GM12878 (cell line): ENCODE data around the gene SLX4IP. TPM values are rescaled to one million over a fixed set of nuclear protein-coding genes. Genes with fewer than 3 reads are reported as not detected.

Experiments
- ATAC-seq: fragments of 200-7000 bp; cut with Tn5 transposase; 3 replicates; pipeline ENCODE4 v1.9.1; 2020; ENCODE audit warnings: mild to moderate bottlenecking, moderate library complexity
- BruUV-seq: library from RNA; stranded (reverse); fragments of 400-500 nt; replicated peaks from 2 replicates; lab custom pipeline; 2021; lab: Mats Ljungman, UMichigan
- CTCF ChIA-PET: fragments of 300-600 bp; sonication (Branson Sonifier 250); formaldehyde crosslinking; extraction: SDS; loops from one replicate; lab custom pipeline; 2021; ENCODE audit warnings: inconsistent platforms; lab: Yijun Ruan, JAX
- POLR2A ChIA-PET: fragments of 350-600 bp; formaldehyde crosslinking; extraction: SDS; loops from one replicate; lab custom pipeline; 2021; ENCODE audit warnings: inconsistent platforms; lab: Charles Lee
- RAD21 ChIA-PET: fragments of 300-600 bp; sonication (Branson Sonifier 250); formaldehyde crosslinking; loops from one replicate; lab custom pipeline; 2023; ENCODE audit warnings: antibody characterized with exemption; ENCODE audit not compliant: unreplicated experiment; lab: Charles Lee
- SMC1A ChIA-PET: fragments of 300-600 bp; sonication (Branson Sonifier 250); formaldehyde crosslinking; loops from one replicate; lab custom pipeline; 2023; ENCODE audit not compliant: unreplicated experiment, uncharacterized antibody; lab: Charles Lee
- DNase-seq: peaks from one replicate; pipeline ENCODE4 v3.0.0-alpha.2; 2011; ENCODE audit warnings: low read depth, low spot score
- FAIRE-seq: peaks from 3 replicates; lab custom pipeline; 2011; peaks lifted over from hg19 to GRCh38; lab: Jason Lieb, UNC
- H2AFZ ChIP-seq: 2 replicates; pipeline ENCODE4 v1.6.0; 2011; ENCODE audit warnings: low read depth, low read length, control low read depth; ENCODE audit not compliant: control insufficient read depth
- H3K27ac ChIP-seq: 2 replicates; pipeline ENCODE4 v1.5.1; 2011; ENCODE audit warnings: control low read depth; ENCODE audit not compliant: control insufficient read depth, insufficient read depth
- H3K27me3 ChIP-seq, 2 experiments: replicated peaks in 1 of 2; 2 replicates each; pipeline versions ENCODE4 v1.6.0 to v1.6.1; 2011; ENCODE audit warnings: low read length in 1 of 2; ENCODE audit not compliant: control insufficient read depth in 2 of 2, insufficient read depth in 2 of 2
- H3K36me3 ChIP-seq, 2 experiments: 2 replicates each; pipeline ENCODE4 v1.5.1; 2011; ENCODE audit warnings: low read length in 1 of 2; ENCODE audit not compliant: control insufficient read depth in 2 of 2, insufficient read depth in 2 of 2
- H3K4me1 ChIP-seq: 2 replicates; pipeline ENCODE4 v1.6.1; 2011; ENCODE audit warnings: mild to moderate bottlenecking, low read length, moderate library complexity, mixed read lengths; ENCODE audit not compliant: control insufficient read depth, insufficient read depth
- H3K4me2 ChIP-seq: 2 replicates; pipeline ENCODE4 v1.6.0; 2011; ENCODE audit warnings: control low read depth; ENCODE audit not compliant: control insufficient read depth, insufficient read depth
- H3K4me3 ChIP-seq: fragments of 200-600 bp; sonication (generic); 2 replicates; pipeline ENCODE4 v1.5.1; 2016
- H3K79me2 ChIP-seq: 2 replicates; pipeline ENCODE4 v1.6.0; 2011; ENCODE audit warnings: low read length; ENCODE audit not compliant: control insufficient read depth, insufficient read depth
- H3K9ac ChIP-seq: 2 replicates; pipeline ENCODE4 v1.8.0; 2011; ENCODE audit warnings: low read length, control low read depth, mixed read lengths; ENCODE audit not compliant: control insufficient read depth, insufficient read depth
- H3K9me3 ChIP-seq: replicated peaks from 3 replicates; pipeline ENCODE4 v1.5.1; 2011; ENCODE audit warnings: mild to moderate bottlenecking, low read length; ENCODE audit not compliant: control insufficient read depth, insufficient read depth
- H4K20me1 ChIP-seq: 2 replicates; pipeline ENCODE4 v1.6.0; 2011; ENCODE audit not compliant: control insufficient read depth, insufficient read depth
- EP300 ChIP-seq, 2 experiments: fragments of 150-350 bp in 1 of 2; IDR thresholded peaks; 2 replicates each; pipeline ENCODE4 v1.6.1; 2011 to 2012; ENCODE audit warnings: low read depth in 2 of 2, low read length in 2 of 2, borderline replicate concordance in 1 of 2, improper control_type of control experiment in 1 of 2, inconsistent platforms in 1 of 2; ENCODE audit not compliant: control insufficient read depth in 1 of 2
- EZH2 ChIP-seq: IDR thresholded peaks from 2 replicates; pipeline ENCODE4 v1.6.1; 2012; ENCODE audit warnings: low read depth, mild to moderate bottlenecking, control low read depth, inconsistent platforms, low read length, borderline replicate concordance; ENCODE audit not compliant: control insufficient read depth
- POLR2A ChIP-seq: IDR thresholded peaks from 2 replicates; pipeline ENCODE4 v1.6.1; 2011; ENCODE audit warnings: low read depth, mild to moderate bottlenecking, low read length
- ZSCAN29 ChIP-seq: fragments of 450-650 bp; IDR thresholded peaks from 2 replicates; pipeline ENCODE4 v1.6.1; 2017; ENCODE audit warnings: mild to moderate bottlenecking, moderate library complexity
- WGBS: methylation state at CpG from one replicate; pipeline ENCODE4 v1.1.6; 2016; ENCODE audit warnings: low lambda C conversion rate; ENCODE audit not compliant: insufficient replicate concordance, insufficient coverage; ENCODE audit errors: missing lambda C conversion rate; 5-methylcytosine and 5-hydroxymethylcytosine counted together
- in situ Hi-C: fragments of 300-500 bp; cut with MboI; formaldehyde crosslinking; loops from 9 replicates; pipeline ENCODE4 v1.14.3; 2018; ENCODE audit warnings: mixed read lengths
- intact Hi-C: fragments of 100-400 bp; cut with micrococcal nuclease; formaldehyde crosslinking; loops from one replicate; pipeline ENCODE4 v1.14.2; 2022; ENCODE audit not compliant: unreplicated experiment
- polyA plus RNA-seq, 11 experiments: library from polyadenylated mRNA; depleted of rRNA in 4 of 11; unstranded in 6 of 11; stranded (reverse) in 5 of 11; fragments of >200 nt; fragmentation: Nextera tagmentation in 4 of 11; fragmentation: Illumina TruSeq in 1 of 11; extraction: Ambion mirVana in 4 of 11; extraction: Trizol in 1 of 11; gene quantifications; 1 replicate in 1 of 11; 2 replicates in 10 of 11; pipeline versions ENCODE4 v1.2.1 to v1.2.3, GENCODE V29; 2011 to 2016; ENCODE audit warnings: inconsistent platforms in 2 of 11, missing spikeins in 2 of 11, low read depth in 1 of 11
- total RNA-seq, 4 experiments: library from RNA; depleted of rRNA in 3 of 4; stranded (reverse); fragments of >200 nt in 3 of 4; fragmentation: Illumina TruSeq in 1 of 4; extraction: Trizol in 1 of 4; gene quantifications; 2 replicates each; pipeline versions ENCODE4 v1.2.1 to v1.2.3, GENCODE V29; 2013 to 2021

SLX4IP gene
- total and polyA plus RNA-seq, 10 of the 15 experiments (the other 5 are each of a cell fraction or from before 2014, with no cell fraction given), result 2.2 to 11.0 (median 6.3) TPM

DNA sequence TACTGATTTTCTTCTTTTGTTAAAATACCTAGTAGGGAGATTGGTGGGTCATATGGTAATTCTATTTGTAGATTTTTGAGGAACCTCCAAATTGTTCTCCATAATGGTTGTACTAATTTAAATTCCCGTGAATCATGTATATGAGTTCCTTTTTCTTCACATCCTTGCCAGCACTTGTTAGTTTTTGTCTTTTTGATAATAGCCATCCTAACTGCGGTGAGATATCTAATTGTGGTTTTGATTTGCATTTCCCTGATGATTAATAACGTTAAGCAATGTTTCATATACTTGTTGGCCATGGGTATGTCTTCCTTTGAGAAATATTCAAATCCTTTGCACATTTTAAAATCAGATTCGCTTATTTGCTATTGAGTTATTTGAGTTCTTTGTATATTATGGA, 127.8 kb downstream of the SLX4IP start:
- 82% methylated on average over 4 of the region's 4 CpGs for WGBS
- Histone ChIP-seq H3K27me3 (no peaks in the 10 kb centered on the region), H2AFZ (no peak overlapping the region), H4K20me1 (no peaks in the 10 kb centered on the region), H3K9me3 (peaks cover 2% of the 10 kb centered on the region; the same call in 1 of the 3 replicates), H3K4me3 (no peak overlapping the region), H3K9ac (no peak overlapping the region), H3K27ac (no peak overlapping the region), H3K79me2 (no peaks in the 10 kb centered on the region), H3K36me3 (peaks cover 2 to 7% of the 10 kb centered on the region in 2 experiments; a peak in 2 of 4 replicates), H3K4me2 (no peak overlapping the region), H3K4me1 (peaks cover 14% of the 10 kb centered on the region; the same call in 1 of the 2 replicates)
- intact Hi-C loops, result no loop called here
- in situ Hi-C loops, result no loop called here
- FAIRE-seq, result no peak
- ChIA-PET CTCF (no interaction called here), SMC1A (interaction anchor here (0.6 kb wide), 1 partner anchor 705 kb away, joined by 3 read pairs; no protein-coding TSS in a partner anchor), RAD21 (no interaction called here), POLR2A (no interaction called here)
- TF ChIP-seq EZH2, result no peak
- no TSS peak for BruUV-seq
- no peak for ATAC-seq
- no peak for DNase-seq

DNA sequence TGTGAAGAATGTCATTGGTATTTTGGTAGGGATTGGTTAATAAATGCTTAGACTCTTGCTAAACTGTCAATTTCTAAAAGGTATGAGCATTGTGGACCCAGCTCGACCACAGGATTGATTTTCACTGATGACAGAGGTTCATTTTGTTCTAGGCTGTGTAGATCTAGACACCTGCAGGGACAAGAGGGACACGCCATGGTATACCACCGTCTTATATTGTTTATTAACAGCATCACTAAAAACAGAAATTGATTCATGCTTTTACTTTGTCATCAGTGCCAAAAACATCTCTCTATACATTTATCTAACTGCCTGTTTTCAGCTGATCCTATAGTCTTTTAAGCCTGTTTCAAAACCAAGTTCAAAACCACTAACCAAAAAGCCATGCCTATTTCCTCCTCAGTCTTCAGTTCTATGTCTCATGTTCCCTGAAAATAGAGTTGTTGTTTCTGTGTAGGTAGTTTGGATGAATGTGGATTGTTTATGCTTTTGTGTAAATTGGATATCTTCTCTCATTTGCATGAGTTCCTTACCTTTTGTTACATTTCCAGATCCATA, 128.9 kb downstream of the SLX4IP start:
- ChIA-PET CTCF (interaction anchor here (2.0 kb wide), 1 partner anchor 12 kb away, joined by 7 read pairs; no protein-coding TSS in a partner anchor), POLR2A (no interaction called here), SMC1A (interaction anchor here (0.7 to 2.1 kb wide), 3 partner anchors 9 to 71 kb away, joined by 3 to 8 read pairs (median 4); no protein-coding TSS in a partner anchor), RAD21 (no interaction called here)
- DNase-seq (no peak), ATAC-seq (peak; percentile 28), FAIRE-seq (peak; percentile 70)
- Histone ChIP-seq H4K20me1 (no peaks in the 10 kb centered on the region), H2AFZ (no peak overlapping the region), H3K36me3 (peaks cover 2 to 7% of the 10 kb centered on the region in 2 experiments; a peak in 2 of 4 replicates), H3K9me3 (peaks cover 2% of the 10 kb centered on the region; the same call in 1 of the 3 replicates), H3K4me3 (no peak overlapping the region), H3K4me1 (peaks cover 7% of the 10 kb centered on the region; the same call in 1 of the 2 replicates), H3K4me2 (no peak overlapping the region), H3K27ac (no peak overlapping the region), H3K9ac (no peak overlapping the region), H3K79me2 (no peaks in the 10 kb centered on the region), H3K27me3 (no peaks in the 10 kb centered on the region)
- in situ Hi-C loops (no loop called here), intact Hi-C loops (no loop called here)
- TF ChIP-seq POLR2A, result no peak
- no peak for TF ChIP-seq ZSCAN29
- TF ChIP-seq EP300 (IDR thresholded peaks at IDR 0.05; ENCODE audit: borderline replicate concordance in 1 of 2, control insufficient read depth in 1 of 2, low read depth in 2 of 2, low read length in 2 of 2), result 0 out of 4 replicates have a peak, but pooled peaks of 1 of the 2 experiments have one; percentile 16
- WGBS, result 88% methylated on average over 3 of the region's 3 CpGs
- no TSS peak for BruUV-seq
